Thyroid gland (tissue), 4 donors: Measurements from ENCODE around the gene RAB18. TPM values are rescaled to one million over a fixed set of nuclear protein-coding genes. Genes with fewer than 3 reads are reported as not detected.

Experiments used
- DNase-seq, 2 donors: peaks; one replicate each; pipeline ENCODE4 v3.0.0-alpha.2; 2019
- H3K27ac ChIP-seq, 3 donors: fragments of 200-600 bp; sonication (generic); 1 replicate in 2 of 3; 2 replicates in 1 of 3; pipeline ENCODE4 v1.5.1; 2016 to 2019; ENCODE audit warnings: mild to moderate bottlenecking in 1 of 3, moderate library complexity in 1 of 3
- H3K27me3 ChIP-seq: fragments of 200-600 bp; sonication (generic); one replicate; pipeline ENCODE4 v1.5.1; 2019
- H3K36me3 ChIP-seq, 2 donors: fragments of 200-600 bp; sonication (generic); one replicate each; pipeline ENCODE4 v1.5.1; 2016 to 2019
- H3K4me1 ChIP-seq, 2 donors: fragments of 200-600 bp; sonication (generic); one replicate each; pipeline ENCODE4 v1.5.1; 2017 to 2019
- H3K4me3 ChIP-seq, 3 donors: fragments of 200-600 bp; sonication (generic); replicated peaks in 1 of 3; 1 replicate in 2 of 3; 2 replicates in 1 of 3; pipeline ENCODE4 v1.5.1; 2016; ENCODE audit warnings: mild to moderate bottlenecking in 1 of 3
- H3K9me3 ChIP-seq: fragments of 200-600 bp; sonication (generic); one replicate; pipeline ENCODE4 v1.5.1; 2017
- POLR2A ChIP-seq, 2 donors: fragments of 450-650 bp; IDR thresholded peaks; one replicate each; pipeline ENCODE4 v1.6.1; 2017; ENCODE audit warnings: antibody characterized with exemption in 2 of 2, mild to moderate bottlenecking in 2 of 2, moderate library complexity in 1 of 2
- WGBS, 2 donors: methylation state at CpG; one replicate each; pipeline ENCODE4 v1.1.5; 2017; 5-methylcytosine and 5-hydroxymethylcytosine counted together
- intact Hi-C: fragments of 100-400 bp; cut with DNase I; formaldehyde crosslinking; loops from one replicate; pipeline ENCODE4 v1.15.1; 2023
- total RNA-seq, 4 donors: library from RNA; depleted of rRNA; stranded (reverse); fragments of >200 nt; gene quantifications; one replicate each; pipeline ENCODE4 v1.2.3, GENCODE V29; 2016
- TF ChIP-seq, protein P1 (sequence below), 6 experiments: fragments of 200-600 bp in 3 of 6; fragments of 450-650 bp in 3 of 6; sonication (generic) in 3 of 6; IDR thresholded peaks; one replicate each; pipeline ENCODE4 v1.5.1; 2016 to 2019; ENCODE audit warnings: antibody characterized with exemption in 6 of 6, mild to moderate bottlenecking in 2 of 6, inconsistent platforms in 1 of 6, moderate library complexity in 1 of 6

RAB18 gene
- total RNA-seq, 4 donors from 2014 or later, result 58.9 to 86.0 (median 72.8) TPM

DNA sequence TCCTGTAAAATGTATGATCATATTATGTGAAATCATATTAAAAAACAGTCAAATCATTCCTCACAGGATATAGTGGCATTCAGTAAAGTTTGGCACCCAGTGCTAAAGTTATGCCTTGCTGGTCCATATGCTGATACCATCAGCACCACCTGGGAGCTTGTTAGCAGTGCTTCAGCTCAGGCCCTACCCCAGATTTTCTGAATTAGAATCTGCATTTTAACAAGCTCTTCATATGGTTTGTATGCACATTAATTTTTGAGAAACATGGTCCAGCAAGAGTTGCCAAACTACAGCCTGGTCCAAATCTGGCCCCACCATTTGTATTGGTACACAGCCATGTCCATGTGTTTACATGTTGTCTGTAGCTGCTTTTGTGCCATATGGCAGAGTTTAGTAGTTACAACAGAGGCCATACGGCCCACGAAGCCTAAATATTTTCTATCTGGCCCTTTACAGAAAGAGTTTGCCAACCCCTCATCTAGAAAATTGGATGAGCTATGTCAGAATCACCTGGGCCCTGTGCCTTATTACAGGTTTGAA lies 30.1 kb downstream of the RAB18 start:
- H3K9me3 ChIP-seq, result no peaks in the 10 kb centered on the region
- 97 to 98% methylated on average over 2 of the region's 2 CpGs for WGBS, 2 donors
- H3K27me3 ChIP-seq, result no peaks in the 10 kb centered on the region
- H3K27ac ChIP-seq, result no peak overlapping the region
- H3K4me1 ChIP-seq, result peaks cover 8 to 9% of the 10 kb centered on the region in 2 donors
- DNase-seq, result no peak
- H3K4me3 ChIP-seq, result no peak overlapping the region
- TF ChIP-seq POLR2A (IDR thresholded peaks at IDR 0.05), result no peak
- intact Hi-C loops, result no loop called here
- H3K36me3 ChIP-seq, result peaks cover 11 to 25% of the 10 kb centered on the region in 2 donors

DNA sequence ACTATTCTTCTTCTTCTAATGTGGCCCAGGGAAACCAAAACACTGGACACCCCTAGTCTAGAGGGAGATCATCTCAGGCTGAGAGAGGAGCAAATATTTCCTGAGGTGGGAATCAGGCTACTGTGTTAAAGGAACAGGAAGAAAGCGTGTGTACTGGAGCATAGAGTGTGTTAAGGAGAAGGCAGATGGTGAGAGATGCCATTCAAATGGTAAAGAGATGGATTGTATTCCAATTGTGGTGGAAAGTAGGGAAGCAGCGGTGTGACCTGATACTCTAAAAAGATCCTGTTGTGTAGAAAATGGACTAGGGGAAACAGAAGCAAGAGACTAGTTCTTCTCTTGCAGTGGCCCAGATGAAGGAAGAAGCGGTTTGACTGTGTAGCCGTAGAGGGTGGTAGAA lies 31.2 kb downstream of the RAB18 start:
- H3K36me3 ChIP-seq, result peaks cover 11 to 25% of the 10 kb centered on the region in 2 donors
- no peaks in the 10 kb centered on the region for H3K9me3 ChIP-seq
- intact Hi-C loops, result no loop called here
- no peaks in the 10 kb centered on the region for H3K4me1 ChIP-seq
- no peak for TF ChIP-seq POLR2A (IDR thresholded peaks at IDR 0.05)
- TF ChIP-seq, protein P1, sequence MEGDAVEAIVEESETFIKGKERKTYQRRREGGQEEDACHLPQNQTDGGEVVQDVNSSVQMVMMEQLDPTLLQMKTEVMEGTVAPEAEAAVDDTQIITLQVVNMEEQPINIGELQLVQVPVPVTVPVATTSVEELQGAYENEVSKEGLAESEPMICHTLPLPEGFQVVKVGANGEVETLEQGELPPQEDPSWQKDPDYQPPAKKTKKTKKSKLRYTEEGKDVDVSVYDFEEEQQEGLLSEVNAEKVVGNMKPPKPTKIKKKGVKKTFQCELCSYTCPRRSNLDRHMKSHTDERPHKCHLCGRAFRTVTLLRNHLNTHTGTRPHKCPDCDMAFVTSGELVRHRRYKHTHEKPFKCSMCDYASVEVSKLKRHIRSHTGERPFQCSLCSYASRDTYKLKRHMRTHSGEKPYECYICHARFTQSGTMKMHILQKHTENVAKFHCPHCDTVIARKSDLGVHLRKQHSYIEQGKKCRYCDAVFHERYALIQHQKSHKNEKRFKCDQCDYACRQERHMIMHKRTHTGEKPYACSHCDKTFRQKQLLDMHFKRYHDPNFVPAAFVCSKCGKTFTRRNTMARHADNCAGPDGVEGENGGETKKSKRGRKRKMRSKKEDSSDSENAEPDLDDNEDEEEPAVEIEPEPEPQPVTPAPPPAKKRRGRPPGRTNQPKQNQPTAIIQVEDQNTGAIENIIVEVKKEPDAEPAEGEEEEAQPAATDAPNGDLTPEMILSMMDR (IDR thresholded peaks at IDR 0.05), result no peak
- WGBS, 2 donors, result 98 to 99% methylated on average over 4 of the region's 4 CpGs
- no peak overlapping the region for H3K27ac ChIP-seq
- no peak overlapping the region for H3K4me3 ChIP-seq
- DNase-seq, result no peak
- no peaks in the 10 kb centered on the region for H3K27me3 ChIP-seq

DNA sequence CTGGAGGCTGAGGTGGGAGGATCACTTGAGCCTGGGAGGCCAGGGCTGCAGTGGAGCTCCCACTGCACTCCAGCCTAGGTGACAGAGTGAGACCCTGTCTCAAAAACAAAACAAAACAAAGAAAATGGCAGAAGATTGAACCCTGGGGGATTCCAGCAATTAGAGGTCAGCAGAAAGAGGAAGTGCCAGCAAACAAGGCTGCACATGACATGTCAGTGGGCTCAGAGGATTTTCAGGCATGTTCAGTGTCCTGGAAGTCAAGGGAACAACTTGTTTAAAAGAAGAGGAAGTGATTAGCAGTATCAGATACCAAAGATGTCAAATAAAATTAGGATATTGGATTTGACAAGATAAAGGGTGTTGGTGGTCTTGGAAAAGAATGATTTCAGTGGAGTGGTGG lies 32.3 kb downstream of the RAB18 start:
- Histone ChIP-seq H3K27ac (no peak overlapping the region), H3K9me3 (no peaks in the 10 kb centered on the region), H3K27me3 (no peaks in the 10 kb centered on the region), H3K4me1 (no peaks in the 10 kb centered on the region), H3K4me3 (no peak overlapping the region), H3K36me3 (peaks cover 11 to 25% of the 10 kb centered on the region in 2 donors)
- intact Hi-C loops, result no loop called here
- no peak for DNase-seq
- TF ChIP-seq POLR2A (IDR thresholded peaks at IDR 0.05), result no peak
- TF ChIP-seq, protein P1 (IDR thresholded peaks at IDR 0.05), result no peak

DNA sequence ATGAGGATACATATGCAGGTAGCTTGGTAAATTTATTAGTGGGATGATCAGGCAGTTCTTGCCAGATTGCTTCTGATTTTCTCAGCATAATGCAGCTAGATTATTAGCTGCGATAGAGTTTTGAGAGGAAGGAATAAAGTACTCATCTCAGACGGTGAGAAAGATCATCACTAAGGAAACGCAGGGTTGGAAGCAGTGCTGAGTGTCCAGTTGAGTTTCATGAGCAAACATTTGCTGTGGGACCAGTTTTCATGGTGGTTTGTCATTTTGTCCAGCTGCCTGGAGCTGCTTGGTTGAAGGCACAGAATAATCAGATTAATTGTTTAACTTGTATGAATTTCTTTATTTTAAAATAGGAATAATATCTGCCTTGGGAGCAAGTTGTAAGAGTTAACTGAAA lies 33.1 kb downstream of the RAB18 start:
- intact Hi-C loops, result no loop called here
- Histone ChIP-seq H3K27ac (no peak overlapping the region), H3K4me1 (no peaks in the 10 kb centered on the region), H3K36me3 (peaks cover 11 to 25% of the 10 kb centered on the region in 2 donors), H3K9me3 (no peaks in the 10 kb centered on the region), H3K4me3 (no peak overlapping the region), H3K27me3 (no peaks in the 10 kb centered on the region)
- TF ChIP-seq, protein P1 (IDR thresholded peaks at IDR 0.05), result no peak
- TF ChIP-seq POLR2A (IDR thresholded peaks at IDR 0.05), result no peak
- WGBS, 2 donors, result 88 to 89% methylated on average over 3 of the region's 3 CpGs
- DNase-seq, result no peak

DNA sequence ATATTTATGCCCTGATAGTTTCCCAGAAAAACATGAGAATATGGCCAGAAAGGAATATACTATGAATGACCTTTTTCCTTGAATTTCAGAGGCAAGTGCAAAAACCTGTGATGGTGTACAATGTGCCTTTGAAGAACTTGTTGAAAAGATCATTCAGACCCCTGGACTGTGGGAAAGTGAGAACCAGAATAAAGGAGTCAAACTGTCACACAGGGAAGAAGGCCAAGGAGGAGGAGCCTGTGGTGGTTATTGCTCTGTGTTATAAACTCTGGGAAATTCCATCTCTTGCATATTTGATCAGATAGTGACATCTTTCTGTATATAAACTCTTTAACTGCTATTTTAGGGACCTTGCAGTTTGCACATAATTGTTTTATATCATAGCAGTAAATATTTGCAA lies 33.7 kb downstream of the RAB18 start:
- Histone ChIP-seq H3K36me3 (peaks cover 11 to 25% of the 10 kb centered on the region in 2 donors), H3K27ac (no peak overlapping the region), H3K4me1 (no peaks in the 10 kb centered on the region), H3K4me3 (no peak overlapping the region), H3K27me3 (no peaks in the 10 kb centered on the region), H3K9me3 (no peaks in the 10 kb centered on the region)
- intact Hi-C loops, result no loop called here
- TF ChIP-seq, protein P1 (IDR thresholded peaks at IDR 0.05), result no peak
- TF ChIP-seq POLR2A (IDR thresholded peaks at IDR 0.05), result no peak
- no peak for DNase-seq

DNA sequence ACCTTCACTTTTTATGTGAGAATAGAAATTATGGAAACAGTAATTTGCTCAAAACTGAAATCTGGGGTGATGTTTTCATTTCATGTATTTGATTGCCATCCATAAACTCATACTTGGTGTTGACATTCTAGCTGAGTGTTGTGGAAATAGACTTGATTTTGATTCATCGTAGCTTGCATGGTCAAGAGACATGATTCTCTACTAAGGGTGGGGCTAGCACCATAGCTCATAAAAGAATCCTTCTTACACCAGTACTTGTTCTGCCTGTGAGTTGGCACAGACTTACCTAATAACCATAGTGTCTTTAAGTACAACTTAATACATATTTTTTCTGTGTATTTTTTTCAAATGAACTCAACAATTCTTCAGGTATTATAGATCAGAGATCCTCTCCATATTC lies 36.6 kb downstream of the RAB18 start:
- Histone ChIP-seq H3K36me3 (peaks cover 11 to 13% of the 10 kb centered on the region in 2 donors), H3K9me3 (no peaks in the 10 kb centered on the region), H3K27me3 (no peaks in the 10 kb centered on the region), H3K4me3 (no peak overlapping the region), H3K4me1 (no peaks in the 10 kb centered on the region), H3K27ac (no peak overlapping the region)
- DNase-seq, result no peak
- 97 to 100% methylated on average over 1 of the region's 1 CpG for WGBS, 2 donors
- TF ChIP-seq, protein P1 (IDR thresholded peaks at IDR 0.05), result no peak
- intact Hi-C loops, result no loop called here
